Measurements from ENCODE around the gene PRRG1.
"Not testable (repeated sequence)": the region's sequence is repeated elsewhere in the genome, so short reads cannot be mapped to it uniquely, and the experiment has no call there.

Gene PRRG1

DNA sequence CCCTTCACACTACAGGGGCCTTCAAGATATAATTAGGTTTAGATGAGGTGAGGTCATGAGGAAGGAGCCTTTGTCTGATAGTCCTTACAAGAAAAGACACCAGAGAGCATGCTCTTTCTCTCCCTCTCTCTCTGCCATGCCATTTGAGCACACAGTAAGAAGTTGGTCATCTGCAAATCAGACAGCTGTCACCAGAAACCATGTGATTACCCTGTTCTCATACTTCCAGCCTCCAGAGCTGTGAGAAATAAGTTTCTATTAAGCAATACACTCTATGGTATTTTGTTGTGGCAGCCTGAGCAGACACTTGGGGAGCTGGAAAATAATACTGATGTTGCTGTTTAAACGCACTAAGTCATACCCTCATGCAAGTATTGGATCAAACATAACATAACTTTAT, 148.0 kb downstream of the PRRG1 start:
- not testable (repeated sequence) for ATAC-seq (replicated peaks)

DNA sequence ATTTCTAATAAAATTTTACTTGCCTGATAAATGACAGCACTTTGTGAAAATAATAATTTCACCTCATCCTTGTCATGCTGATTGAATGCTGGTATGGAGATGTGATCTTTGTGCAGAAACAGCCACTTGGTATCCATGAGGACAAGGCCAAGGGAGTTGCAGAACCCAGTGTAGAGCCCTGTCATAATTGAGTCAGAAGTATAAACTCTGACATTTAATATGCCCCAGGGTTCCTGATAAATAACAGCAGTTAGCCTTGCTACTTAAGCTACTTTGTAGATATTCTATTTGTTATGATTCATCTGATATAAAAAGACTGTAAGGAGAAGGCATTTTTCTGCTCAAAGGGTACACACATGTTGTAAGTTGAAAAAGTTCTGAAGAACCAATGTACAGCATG, 149.2 kb downstream of the PRRG1 start:
- not testable (repeated sequence) for H3K27ac Mint-ChIP-seq; H3K27me3 Mint-ChIP-seq; H3K36me3 Mint-ChIP-seq (ENCODE audit: insufficient read depth); H3K4me3 Mint-ChIP-seq; H3K9me3 Mint-ChIP-seq; DNase-seq; ATAC-seq (replicated peaks); H3K4me1 Mint-ChIP-seq (ENCODE audit: low read depth in 2 of 2)

More for the DNA sequence above, 148.0 kb downstream of the PRRG1 start:
- H3K4me3 Mint-ChIP-seq; H3K27me3 Mint-ChIP-seq; H3K27ac Mint-ChIP-seq; DNase-seq; H3K9me3 Mint-ChIP-seq; H3K36me3 Mint-ChIP-seq (ENCODE audit: insufficient read depth); H3K4me1 Mint-ChIP-seq (ENCODE audit: low read depth in 2 of 2): not testable (repeated sequence)

DNA sequence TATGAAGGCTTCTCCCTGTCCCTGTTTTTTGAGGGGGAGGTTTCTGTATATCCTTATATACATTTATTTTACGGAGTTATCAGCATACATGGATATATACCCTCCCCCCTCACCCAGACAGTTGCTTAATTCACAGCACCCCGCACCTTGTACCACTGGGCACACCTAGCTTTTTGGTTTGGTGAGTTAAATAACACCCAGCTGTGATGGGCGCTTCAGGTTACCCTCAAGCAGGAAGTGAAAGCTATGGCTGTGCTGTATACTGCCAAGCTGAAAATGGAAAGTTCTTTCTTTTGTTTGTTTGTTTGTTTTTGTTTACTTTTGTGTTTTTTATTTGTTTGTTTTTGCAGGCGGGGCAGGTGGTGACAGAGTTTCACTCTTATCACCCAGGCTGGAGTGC, 150.5 kb downstream of the PRRG1 start:
- not testable (repeated sequence) for H3K4me3 Mint-ChIP-seq; DNase-seq; H3K27me3 Mint-ChIP-seq; H3K27ac Mint-ChIP-seq; H3K9me3 Mint-ChIP-seq; ATAC-seq (replicated peaks); H3K36me3 Mint-ChIP-seq (ENCODE audit: insufficient read depth); H3K4me1 Mint-ChIP-seq (ENCODE audit: low read depth in 2 of 2)

DNA sequence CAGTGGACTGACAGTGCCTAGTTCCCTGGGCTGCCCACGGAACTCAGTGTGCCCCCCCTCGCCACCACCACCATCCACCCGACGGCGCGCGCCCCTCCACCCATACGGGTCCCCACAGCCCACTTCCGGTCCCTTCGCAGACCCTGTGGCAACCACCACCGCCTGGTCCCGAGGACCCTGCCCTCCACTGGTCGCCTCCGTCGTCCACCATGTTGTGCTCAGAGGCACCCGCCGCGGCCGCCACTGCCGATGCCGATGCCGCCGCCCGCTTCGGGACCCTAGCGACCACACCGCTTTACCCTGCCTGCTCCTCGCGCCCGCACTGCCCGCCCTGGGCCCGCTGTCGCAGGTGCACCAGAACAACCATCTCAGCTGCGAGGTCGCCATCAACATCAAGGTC, 155.8 kb downstream of the PRRG1 start:
- H3K36me3 Mint-ChIP-seq (ENCODE audit: insufficient read depth) = no peaks in the 10 kb centered on the region

More for the DNA sequence above, 155.8 kb downstream of the PRRG1 start:
- Mint-ChIP-seq H3K9me3 (no peaks in the 10 kb centered on the region), H3K27ac (no peak overlapping the region), H3K27me3 (no peaks in the 10 kb centered on the region), H3K4me1 (ENCODE audit: low read depth in 2 of 2) (no peaks in the 10 kb centered on the region), H3K4me3 (no peak overlapping the region)
- ATAC-seq (replicated peaks) (no peak), DNase-seq (no peak)
